K562 (cell line): ENCODE results near the gene WNT7A. TPM values are rescaled to one million over a fixed set of nuclear protein-coding genes. Genes with fewer than 3 reads are reported as not detected.
A peak's percentile ranks its signal among the peaks of the same experiment; 100 is the strongest.

Experiments
- ATAC-seq: fragments of 200-7000 bp; cut with Tn5 transposase; 3 replicates; pipeline ENCODE4 v1.9.1; 2020; ENCODE audit warnings: moderate library complexity
- BruUV-seq: library from RNA; stranded (reverse); fragments of 400-500 nt; replicated peaks from 2 replicates; lab custom pipeline; 2021; lab: Mats Ljungman, UMichigan
- CTCF ChIA-PET: fragments of 300-600 bp; formaldehyde crosslinking; extraction: SDS; loops from one replicate; lab custom pipeline; 2021; ENCODE audit warnings: low intra/inter-chr PET ratio; lab: Yijun Ruan, JAX
- POLR2A ChIA-PET: fragments of 300-600, 350-650 bp; sonication (Branson Sonifier 250); formaldehyde crosslinking; extraction: SDS; loops from one replicate; lab custom pipeline; 2021; ENCODE audit warnings: antibody characterized with exemption, inconsistent platforms; lab: Yijun Ruan, JAX
- DNase-seq, 4 experiments: peaks; one replicate each; pipeline versions ENCODE4 v3.0.0 to v3.0.0-alpha.2; 2011 to 2018; ENCODE audit warnings: low spot score in 3 of 4, mixed read lengths in 3 of 4; ENCODE audit errors: extremely low read depth in 1 of 4
- FAIRE-seq: peaks from 2 replicates; lab custom pipeline; 2011; peaks lifted over from hg19 to GRCh38; lab: Jason Lieb, UNC
- H2AFZ ChIP-seq: 2 replicates; pipeline ENCODE4 v1.6.0; 2011; ENCODE audit warnings: low read depth, low read length, control low read depth, inconsistent platforms
- H3K27ac ChIP-seq: fragments of 200-600 bp; 3 replicates; pipeline ENCODE4 v1.8.0; 2011; ENCODE audit warnings: low read depth, mild to moderate bottlenecking, control low read depth, inconsistent platforms, low read length, moderate library complexity, mixed read lengths; ENCODE audit errors: extremely low read depth
- H3K27me3 ChIP-seq, 2 experiments: fragments of 300-600 bp in 1 of 2; 2 replicates in 1 of 2; 3 replicates in 1 of 2; pipeline versions ENCODE4 v1.6.0 to v1.8.0; 2011; ENCODE audit warnings: inconsistent platforms in 2 of 2, low read length in 2 of 2, mild to moderate bottlenecking in 1 of 2, mixed read lengths in 1 of 2, moderate library complexity in 1 of 2; ENCODE audit not compliant: control insufficient read depth in 2 of 2, insufficient read depth in 2 of 2
- H3K36me3 ChIP-seq: fragments of 300-600 bp; 3 replicates; pipeline ENCODE4 v1.8.0; 2011; ENCODE audit warnings: mild to moderate bottlenecking, low read length, inconsistent platforms; ENCODE audit not compliant: control insufficient read depth, insufficient read depth
- H3K4me1 ChIP-seq, 2 experiments: fragments of 200-600 bp in 1 of 2; replicated peaks in 1 of 2; 2 replicates in 1 of 2; 3 replicates in 1 of 2; pipeline versions ENCODE4 v1.5.1 to v1.8.0; 2011; ENCODE audit warnings: inconsistent platforms in 2 of 2, low read length in 2 of 2, mild to moderate bottlenecking in 1 of 2, mixed read lengths in 1 of 2, moderate library complexity in 1 of 2; ENCODE audit not compliant: control insufficient read depth in 2 of 2, insufficient read depth in 2 of 2
- H3K4me2 ChIP-seq: 2 replicates; pipeline ENCODE4 v1.6.1; 2011; ENCODE audit warnings: low read length, control low read depth, inconsistent platforms, mixed read lengths; ENCODE audit not compliant: insufficient read depth
- H3K4me3 ChIP-seq: fragments of 200-600 bp; sonication (generic), shearing (Covaris generic); 2 replicates; pipeline ENCODE4 v1.5.1; 2016; ENCODE audit warnings: control low read depth, inconsistent platforms
- H3K79me2 ChIP-seq: fragments of 200-600 bp; 3 replicates; pipeline ENCODE4 v1.8.0; 2011; ENCODE audit warnings: low read length, inconsistent platforms; ENCODE audit not compliant: control insufficient read depth, insufficient read depth
- H3K9ac ChIP-seq, 2 experiments: 2 replicates each; pipeline versions ENCODE4 v1.6.0 to v1.6.1; 2011; ENCODE audit warnings: low read depth in 2 of 2, low read length in 2 of 2, control low read depth in 1 of 2, inconsistent platforms in 1 of 2, mild to moderate bottlenecking in 1 of 2, mixed read lengths in 1 of 2; ENCODE audit not compliant: insufficient read depth in 1 of 2
- H3K9me1 ChIP-seq: one replicate; pipeline ENCODE4 v1.6.0; 2011; ENCODE audit warnings: inconsistent platforms, mild to moderate bottlenecking, low read length, moderate library complexity; ENCODE audit not compliant: control insufficient read depth, insufficient read depth
- H3K9me3 ChIP-seq: replicated peaks from 2 replicates; pipeline ENCODE4 v1.5.1; 2011; ENCODE audit warnings: low read depth, low read length, inconsistent platforms; ENCODE audit not compliant: control insufficient read depth, insufficient read depth
- H4K20me1 ChIP-seq: replicated peaks from 2 replicates; pipeline ENCODE4 v1.6.1; 2011; ENCODE audit warnings: low read length, inconsistent platforms, mixed read lengths; ENCODE audit not compliant: control insufficient read depth, insufficient read depth
- C11orf30 ChIP-seq: fragments of 450-650 bp; IDR thresholded peaks from 2 replicates; pipeline ENCODE4 v1.6.1; 2016; ENCODE audit warnings: low read depth, mild to moderate bottlenecking
- CBFA2T2 ChIP-seq: fragments of 450-650 bp; conservative IDR thresholded peaks from 2 replicates; pipeline ENCODE4 v1.6.1; 2017; ENCODE audit warnings: mild to moderate bottlenecking
- E2F3 ChIP-seq: fragments of 250-450 bp; sonication (Bioruptor Pico); IDR thresholded peaks from 2 replicates; pipeline ENCODE4 v1.4.0; 2020; ENCODE audit warnings: mild to moderate bottlenecking
- NR4A1 ChIP-seq, 2 experiments: fragments of 250-450 bp in 1 of 2; fragments of 450-650 bp in 1 of 2; sonication (Bioruptor Pico) in 1 of 2; IDR thresholded peaks; 2 replicates each; pipeline versions ENCODE4 v1.4.0 to v1.6.1; 2016 to 2020; ENCODE audit warnings: mild to moderate bottlenecking in 2 of 2, missing compliant biosample characterization in 1 of 2, missing genetic modification characterization in 1 of 2, moderate library complexity in 1 of 2
- XRCC3 ChIP-seq: fragments of 450-650 bp; IDR thresholded peaks from 2 replicates; pipeline ENCODE4 v1.6.1; 2017; ENCODE audit warnings: mild to moderate bottlenecking, moderate library complexity
- YY1 ChIP-seq, 3 experiments: IDR thresholded peaks; 2 replicates each; pipeline ENCODE4 v1.6.1; 2011; ENCODE audit warnings: low read length in 2 of 3, mild to moderate bottlenecking in 2 of 3, moderate library complexity in 2 of 3, borderline replicate concordance in 1 of 3, control low read depth in 1 of 3, low read depth in 1 of 3; ENCODE audit not compliant: insufficient read depth in 3 of 3, insufficient replicate concordance in 2 of 3, control insufficient read depth in 1 of 3, insufficient read length in 1 of 3; ENCODE audit errors: extremely low read depth in 1 of 3
- ZNF232 ChIP-seq: sonication (generic); formaldehyde crosslinking; IDR thresholded peaks from 2 replicates; pipeline ENCODE4 v1.8.0; 2022; ENCODE audit warnings: mild to moderate bottlenecking, missing genetic modification reagents
- ZNF316 ChIP-seq: fragments of 450-650 bp; IDR thresholded peaks from 2 replicates; pipeline ENCODE4 v1.6.1; 2016
- ZNF395 ChIP-seq: fragments of 200-800 bp; sonication (Bioruptor generic); IDR thresholded peaks from 2 replicates; pipeline ENCODE4 v1.6.1; 2017; ENCODE audit warnings: missing genetic modification characterization, missing compliant biosample characterization
- ZNF717 ChIP-seq: fragments of 250-450 bp; sonication (Bioruptor Pico); IDR thresholded peaks from 2 replicates; pipeline ENCODE4 v1.5.0; 2021
- WGBS: fragments of 100-300 bp; shearing (Covaris generic); methylation state at CpG from one replicate; pipeline ENCODE4 v1.1.6; 2016; ENCODE audit warnings: low coverage, mixed read lengths; ENCODE audit not compliant: insufficient coverage; ENCODE audit errors: missing lambda C conversion rate; 5-methylcytosine and 5-hydroxymethylcytosine counted together
- in situ Hi-C: fragments of 300-500 bp; cut with MboI; formaldehyde crosslinking; loops from 4 replicates; pipeline ENCODE4 v1.15.0; 2018; ENCODE audit warnings: inconsistent platforms, mixed read lengths
- intact Hi-C: fragments of 100-400 bp; cut with micrococcal nuclease; formaldehyde crosslinking; loops from 2 replicates; pipeline ENCODE4 v1.14.2; 2022
- polyA plus RNA-seq, 8 experiments: library from polyadenylated mRNA; depleted of rRNA in 4 of 8; stranded (reverse) in 5 of 8; unstranded in 3 of 8; fragments of >200 nt; fragmentation: Nextera tagmentation in 2 of 8; fragmentation: Illumina TruSeq in 1 of 8; extraction: Ambion mirVana in 2 of 8; extraction: Trizol in 1 of 8; gene quantifications; 2 replicates each; pipeline versions ENCODE4 v1.2.1 to v1.2.3, GENCODE V29; 2011 to 2014; ENCODE audit warnings: inconsistent platforms in 1 of 8, missing spikeins in 1 of 8
- total RNA-seq, 7 experiments: library from RNA; depleted of rRNA in 6 of 7; stranded (reverse); fragments of >200 nt in 6 of 7; fragmentation: Illumina TruSeq in 2 of 7; extraction: Trizol in 2 of 7; gene quantifications; 2 replicates each; pipeline versions ENCODE4 v1.2.1 to v1.2.3, GENCODE V29; 2011 to 2021; ENCODE audit warnings: low replicate concordance in 1 of 7

WNT7A gene
- total and polyA plus RNA-seq, 9 of the 15 experiments (the other 6 are each of a cell fraction or from before 2014, with no cell fraction given) = 0.03 TPM; not detected in 8

GRCh38 chr3:13863382-13863952, 16.4 kb downstream of the WNT7A start:
- Histone ChIP-seq H2AFZ (no peak overlapping the region), H3K9me3 (no peaks in the 10 kb centered on the region), H3K4me3 (no peak overlapping the region), H3K36me3 (no peaks in the 10 kb centered on the region), H4K20me1 (no peaks in the 10 kb centered on the region; the same call in 1 of the 2 replicates), H3K27ac (no peak overlapping the region), H3K4me2 (no peak overlapping the region), H3K9ac (no peak overlapping the region), H3K4me1 (no peaks in the 10 kb centered on the region), H3K27me3 (peaks cover 16 to 60% of the 10 kb centered on the region in 2 experiments; a peak in 4 of 5 replicates), H3K9me1 (no peaks in the 10 kb centered on the region), H3K79me2 (no peaks in the 10 kb centered on the region)
- intact Hi-C loops (no loop called here), in situ Hi-C loops (no loop called here)
- DNase-seq = no peak
- BruUV-seq = no TSS peak
- no peak for FAIRE-seq
- ChIA-PET POLR2A (interaction anchor here (0.7 to 1.2 kb wide), 3 partner anchors 185 to 1984 kb away, joined by 3 to 5 read pairs (median 4); no protein-coding TSS in a partner anchor), CTCF (no interaction called here)
- 1% methylated on average over 6 of the region's 6 CpGs for WGBS
- no peak for ATAC-seq
- TF ChIP-seq C11orf30 (peak; percentile 7; the same call in 1 of the 2 replicates), ZNF232 (CRISPR knock-in tag) (no peak), CBFA2T2 (no peak), ZNF316 (peak; percentile 46), E2F3 (CRISPR knock-in tag) (no peak), YY1 (IDR thresholded peaks at IDR 0.05; ENCODE audit: borderline replicate concordance in 1 of 3, control insufficient read depth in 1 of 3, extremely low read depth in 1 of 3, insufficient read depth in 3 of 3, insufficient read length in 1 of 3, insufficient replicate concordance in 2 of 3, low read depth in 1 of 3, low read length in 2 of 3) (peak in 1 of 3 experiments; percentile 22), XRCC3 (no peak), ZNF717 (CRISPR knock-in tag) (no peak), ZNF395 (CRISPR knock-in tag) (no peak), NR4A1 (CRISPR knock-in tag; IDR thresholded peaks at IDR 0.05) (no peak), NR4A1 (tag; IDR thresholded peaks at IDR 0.05) (no peak)
